AG09319 (cell line): ENCODE results near the gene RPUSD1.

Source experiments
- DNase-seq: peaks from one replicate; pipeline ENCODE4 v3.0.0-alpha.2; 2010; ENCODE audit warnings: low read depth; ENCODE audit errors: extremely low read depth
- TF ChIP-seq, protein P1 (sequence below): IDR thresholded peaks from 2 replicates; pipeline ENCODE4 v1.5.1; 2011; ENCODE audit warnings: low read depth, mild to moderate bottlenecking, inconsistent platforms, low read length, moderate library complexity

RPUSD1 gene

DNA sequence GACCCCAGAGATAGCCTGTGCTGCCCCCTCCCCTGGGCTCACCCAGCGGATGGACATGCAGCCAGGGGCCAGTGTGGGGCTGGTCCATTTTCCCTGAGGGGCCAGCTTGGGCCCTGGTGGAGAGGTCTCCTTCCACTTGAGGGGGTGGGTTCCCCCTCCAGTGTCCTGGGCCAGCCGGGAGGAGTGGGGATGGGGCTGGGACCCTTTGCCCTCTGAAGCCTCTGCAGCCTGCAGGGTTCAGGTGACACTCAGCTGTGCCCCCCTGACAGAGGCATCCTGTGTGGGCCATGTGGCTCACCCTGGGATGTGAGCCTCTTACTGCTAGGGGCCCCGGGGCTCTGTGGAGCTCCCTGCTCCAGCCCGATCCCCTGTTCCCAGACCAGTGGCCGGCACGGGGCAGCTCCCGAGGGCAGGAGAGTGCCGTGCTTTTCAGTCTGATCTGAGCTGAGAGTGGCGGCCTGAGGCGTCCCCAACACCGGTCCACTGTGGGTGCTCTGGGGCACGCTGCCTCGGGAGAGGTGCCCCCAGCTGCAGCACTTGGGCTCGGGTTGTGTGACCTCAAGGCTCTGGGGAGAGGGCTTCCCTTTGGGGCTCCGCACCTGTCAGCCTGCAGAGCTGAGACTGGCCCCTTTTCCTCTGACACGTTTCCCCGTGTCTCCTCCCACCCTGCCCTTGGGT is 12.8 kb upstream of the RPUSD1 start:
- TF ChIP-seq, protein P1, sequence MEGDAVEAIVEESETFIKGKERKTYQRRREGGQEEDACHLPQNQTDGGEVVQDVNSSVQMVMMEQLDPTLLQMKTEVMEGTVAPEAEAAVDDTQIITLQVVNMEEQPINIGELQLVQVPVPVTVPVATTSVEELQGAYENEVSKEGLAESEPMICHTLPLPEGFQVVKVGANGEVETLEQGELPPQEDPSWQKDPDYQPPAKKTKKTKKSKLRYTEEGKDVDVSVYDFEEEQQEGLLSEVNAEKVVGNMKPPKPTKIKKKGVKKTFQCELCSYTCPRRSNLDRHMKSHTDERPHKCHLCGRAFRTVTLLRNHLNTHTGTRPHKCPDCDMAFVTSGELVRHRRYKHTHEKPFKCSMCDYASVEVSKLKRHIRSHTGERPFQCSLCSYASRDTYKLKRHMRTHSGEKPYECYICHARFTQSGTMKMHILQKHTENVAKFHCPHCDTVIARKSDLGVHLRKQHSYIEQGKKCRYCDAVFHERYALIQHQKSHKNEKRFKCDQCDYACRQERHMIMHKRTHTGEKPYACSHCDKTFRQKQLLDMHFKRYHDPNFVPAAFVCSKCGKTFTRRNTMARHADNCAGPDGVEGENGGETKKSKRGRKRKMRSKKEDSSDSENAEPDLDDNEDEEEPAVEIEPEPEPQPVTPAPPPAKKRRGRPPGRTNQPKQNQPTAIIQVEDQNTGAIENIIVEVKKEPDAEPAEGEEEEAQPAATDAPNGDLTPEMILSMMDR = no peak
- DNase-seq = no peak

DNA sequence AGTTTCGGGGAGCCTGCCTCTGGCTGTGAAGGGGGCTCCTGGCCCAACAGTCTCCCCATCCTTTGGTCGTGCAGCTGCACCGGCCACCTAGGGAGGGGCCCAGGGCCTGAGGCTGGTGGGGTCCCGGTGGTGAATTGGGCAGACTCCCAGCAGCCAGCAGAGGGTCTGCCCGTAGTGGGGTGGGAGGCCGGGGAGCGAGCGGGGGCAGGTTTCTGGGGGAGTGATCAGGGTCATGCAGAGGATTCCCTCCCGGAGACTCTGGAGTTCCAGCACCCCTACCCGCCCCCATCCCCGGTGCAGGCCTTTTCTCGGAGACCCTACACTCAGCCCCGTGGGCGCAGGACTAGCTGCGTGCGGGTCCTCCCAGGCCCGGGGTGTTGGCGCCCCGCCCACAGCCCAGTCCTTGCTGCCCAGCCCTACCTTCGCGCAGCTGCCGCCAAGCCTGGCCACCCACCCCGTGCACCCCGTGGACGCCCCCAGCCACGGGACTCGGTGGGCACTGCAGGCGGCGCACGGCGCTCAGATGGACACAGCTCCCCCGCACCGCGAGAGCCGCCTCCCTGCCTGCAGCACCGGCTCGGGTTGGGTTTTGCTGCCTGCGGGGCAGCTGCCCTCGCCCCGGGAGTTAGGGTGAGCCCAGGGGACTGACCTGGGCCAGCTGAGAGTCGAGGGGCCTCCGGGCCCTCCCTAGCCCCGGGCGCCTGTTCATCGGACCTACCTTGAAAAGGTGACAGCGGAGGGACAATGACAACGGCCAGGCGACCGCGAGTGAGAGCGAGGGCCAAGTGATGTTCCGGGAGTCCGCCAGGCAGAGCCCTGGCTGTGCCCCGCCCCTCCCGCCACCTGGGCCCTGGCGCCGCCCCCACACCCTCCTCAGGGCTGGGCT is 12.0 kb upstream of the RPUSD1 start, which contains the start of gene GNG13:
Gene GNG13 (minus strand): TSS at position 787 of the 886 bp plus-strand sequence. CDS start 1,657 bp downstream, outside the sequence.
- TF ChIP-seq, protein P1 = no peak
- no peak for DNase-seq

DNA sequence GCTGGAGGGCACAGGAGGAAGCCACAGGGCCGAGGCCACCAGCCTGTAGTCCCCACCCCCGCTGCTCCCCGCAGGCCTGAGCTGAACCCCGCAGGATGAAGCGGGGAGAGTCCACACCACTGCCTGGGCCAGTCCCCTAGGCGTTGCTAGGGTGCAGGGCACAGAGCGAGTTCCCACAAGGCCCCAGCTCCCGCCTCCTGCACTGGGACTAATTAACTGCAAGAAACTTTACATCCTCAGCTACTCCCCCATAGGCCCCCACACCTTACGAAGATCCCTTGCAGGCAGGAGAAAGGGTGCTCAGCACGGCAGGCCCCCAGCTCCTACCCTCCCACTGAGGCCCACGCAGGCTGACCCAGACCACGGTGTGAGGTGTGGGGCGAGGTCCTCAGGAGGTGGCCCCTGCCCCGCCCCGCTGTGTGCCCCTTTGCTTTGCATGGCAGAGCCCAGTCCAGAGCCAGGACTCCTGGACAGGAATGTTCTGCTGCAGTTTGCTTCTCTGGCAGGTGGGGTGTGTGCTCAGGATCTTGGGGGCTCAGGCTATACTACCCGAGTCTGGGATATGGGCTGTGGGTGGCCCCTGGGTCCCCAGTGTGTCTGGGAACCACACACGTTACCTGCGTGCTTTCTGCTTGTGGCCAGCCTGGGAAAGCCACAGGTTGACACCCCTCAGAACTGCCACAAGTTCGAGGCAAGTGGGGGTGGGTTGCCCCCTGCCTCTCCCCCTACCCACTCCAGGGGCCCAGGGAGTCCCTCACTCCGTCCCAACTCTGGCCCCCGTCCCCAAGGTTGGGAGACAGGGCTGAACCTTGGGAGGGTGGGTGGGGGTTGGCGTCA is 11.1 kb upstream of the RPUSD1 start:
- no peak for DNase-seq
- TF ChIP-seq, protein P1 = no peak

DNA sequence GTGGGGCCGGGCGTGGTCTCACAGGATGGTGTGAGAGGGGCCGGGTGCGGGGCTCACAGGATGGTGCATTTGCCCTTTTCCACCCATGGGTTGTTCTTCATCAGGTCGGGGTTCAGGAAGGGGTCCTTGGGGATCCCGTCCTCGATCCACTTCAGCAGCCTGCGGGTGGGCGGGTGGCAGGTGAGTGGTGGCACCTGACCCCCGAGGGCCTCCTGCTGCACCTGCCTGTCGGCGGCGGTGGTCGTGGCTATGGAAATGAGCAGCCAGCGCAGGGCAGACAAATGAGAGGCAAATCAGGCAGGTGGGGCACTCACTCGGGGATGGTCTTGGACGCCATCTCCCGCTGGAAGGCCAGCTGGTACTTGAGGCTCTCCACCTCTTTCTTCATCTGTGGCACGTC is 10.5 kb upstream of the RPUSD1 start:
- TF ChIP-seq, protein P1 = no peak

DNA sequence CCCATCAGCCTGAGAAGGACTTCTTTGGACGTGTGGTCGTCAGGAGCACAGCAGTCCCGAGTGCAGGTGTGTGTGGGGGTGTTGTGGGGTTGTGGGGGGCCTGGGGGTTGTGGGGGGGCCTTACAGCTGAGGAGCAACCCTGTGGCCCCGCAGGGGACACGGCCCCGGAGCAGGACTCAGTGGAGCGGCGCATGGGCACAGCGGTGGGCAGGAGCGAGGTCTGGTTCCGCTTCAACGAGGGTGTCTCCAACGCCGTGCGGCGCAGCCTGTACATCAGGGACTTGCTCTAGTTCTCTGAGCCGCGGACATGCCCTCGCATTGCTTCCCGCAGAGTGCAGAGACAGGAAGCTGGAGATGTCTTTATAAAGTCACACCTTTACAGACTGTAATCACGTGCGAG is 9.5 kb upstream of the RPUSD1 start:
- TF ChIP-seq, protein P1 = no peak
- DNase-seq = no peak

More for the DNA sequence above, 10.5 kb upstream of the RPUSD1 start:
- DNase-seq = no peak

DNA sequence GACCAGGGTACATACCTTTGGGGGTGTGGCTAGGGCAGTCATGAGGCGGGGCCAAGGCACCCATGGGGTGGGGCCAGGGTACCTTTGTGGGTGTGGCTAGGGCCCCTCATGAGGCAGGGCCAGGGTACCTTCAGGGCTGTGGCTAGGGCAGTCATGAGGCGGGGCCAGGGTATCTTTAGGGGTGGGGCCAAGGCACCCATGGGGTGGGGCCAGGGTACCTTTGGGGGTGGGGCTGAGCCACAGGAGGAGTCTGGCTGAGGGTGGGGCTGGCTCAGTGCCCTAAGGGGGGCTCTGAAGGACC is 8.9 kb upstream of the RPUSD1 start:
- DNase-seq = no peak
- TF ChIP-seq, protein P1 = no peak
